ENCODE data around the gene LRRN4CL.

- TF ChIP-seq NRF1 (IDR thresholded peaks at IDR 0.05; ENCODE audit: low read depth, low read length) (no peak), SIX5 (IDR thresholded peaks at IDR 0.05; ENCODE audit: low read depth, low read length) (no peak), CTCF (IDR thresholded peaks at IDR 0.05; ENCODE audit: control extremely low read depth in 1 of 3, insufficient read depth in 1 of 3, low read depth in 1 of 3, low read length in 3 of 3) (no peak), RBBP5 (IDR thresholded peaks at IDR 0.05; ENCODE audit: borderline replicate concordance, low read depth, low read length) (no peak), CHD7 (IDR thresholded peaks at IDR 0.05; ENCODE audit: insufficient replicate concordance, low read length) (no peak), CBX8 (IDR thresholded peaks at IDR 0.05; ENCODE audit: borderline replicate concordance, low read depth, low read length) (no peak), EGR1 (IDR thresholded peaks at IDR 0.05; ENCODE audit: borderline replicate concordance, low read depth, low read length) (no peak)
Measured at GRCh38 chr11:62716816-62717215, 27.5 kb upstream of the LRRN4CL start.

Measured in H1 (cell line).